ENCODE results near the gene PITPNM3. TPM values are rescaled to one million over a fixed set of nuclear protein-coding genes. Genes with fewer than 3 reads are reported as not detected.
A peak's percentile ranks its signal among the peaks of the same experiment; 100 is the strongest.

PITPNM3 gene
- total RNA-seq, 1 experiment from 2014 or later: 4.2 TPM

- ChIA-PET CTCF (interaction anchor here (0.9 to 1.3 kb wide), 2 partner anchors 9 to 579 kb away, joined by 3 to 4 read pairs; no protein-coding TSS in a partner anchor), RAD21 (ENCODE audit: low non-redundant PET in 1 of 2, low total read pairs in 2 of 2, uncharacterized antibody in 2 of 2, unreplicated experiment in 2 of 2) (interaction anchor here in 1 of 2 experiments (0.8 kb wide), 1 partner anchor 9 kb away, joined by 7 read pairs; no protein-coding TSS in a partner anchor), POLR2A (interaction anchor here (0.9 kb wide), 1 partner anchor 12 kb away, joined by 5 read pairs; no protein-coding TSS in a partner anchor)
- Histone ChIP-seq H3K4me1 (ENCODE audit: control insufficient read depth in 1 of 2, insufficient read depth in 2 of 2, low read length in 2 of 2) (peaks cover 8 to 20% of the 10 kb centered on the region in 2 experiments; a peak in 2 of 4 replicates), H2AFZ (ENCODE audit: low read depth, low read length, poor library complexity, severe bottlenecking) (no peak overlapping the region), H3K9me3 (ENCODE audit: control insufficient read depth in 1 of 2, insufficient read depth in 1 of 2, low read depth in 1 of 2, low read length in 2 of 2) (no peaks in the 10 kb centered on the region), H3K9me2 (ENCODE audit: insufficient read depth) (no peaks in the 10 kb centered on the region), H3K4me2 (ENCODE audit: low read length) (peak overlapping the region; percentile 89), H4K20me1 (ENCODE audit: insufficient read depth) (no peaks in the 10 kb centered on the region), H3K27me3 (ENCODE audit: insufficient read depth, low read length) (no peaks in the 10 kb centered on the region), H3K27ac (ENCODE audit: low read depth, low read length) (peak overlapping the region; percentile 43; the same call in 1 of the 2 replicates), H3K4me3 (replicated peaks in 1 of 2; ENCODE audit: low read depth in 1 of 2, low read length in 2 of 2) (peak overlapping the region; percentile 75 to 82), H3K9ac (ENCODE audit: low read length) (peak overlapping the region; percentile 74), H3K36me3 (ENCODE audit: control insufficient read depth in 1 of 2, insufficient read depth in 2 of 2, low read length in 2 of 2) (peaks cover 20 to 27% of the 10 kb centered on the region in 2 experiments; a peak in 3 of 4 replicates), H3K79me2 (ENCODE audit: insufficient read depth, low read length) (peaks cover 4% of the 10 kb centered on the region; the same call in 1 of the 2 replicates)
- intact Hi-C loops (cut with micrococcal nuclease): no loop called here
- DNase-seq (ENCODE audit: low read depth, low spot score) (no peak), ATAC-seq (no peak)
- TSS peak; percentile 71 for BruUV-seq (replicated peaks)
- no peak for TF ChIP-seq ELF1 (IDR thresholded peaks at IDR 0.05; ENCODE audit: borderline replicate concordance, low read depth)
- TF ChIP-seq, protein P1, sequence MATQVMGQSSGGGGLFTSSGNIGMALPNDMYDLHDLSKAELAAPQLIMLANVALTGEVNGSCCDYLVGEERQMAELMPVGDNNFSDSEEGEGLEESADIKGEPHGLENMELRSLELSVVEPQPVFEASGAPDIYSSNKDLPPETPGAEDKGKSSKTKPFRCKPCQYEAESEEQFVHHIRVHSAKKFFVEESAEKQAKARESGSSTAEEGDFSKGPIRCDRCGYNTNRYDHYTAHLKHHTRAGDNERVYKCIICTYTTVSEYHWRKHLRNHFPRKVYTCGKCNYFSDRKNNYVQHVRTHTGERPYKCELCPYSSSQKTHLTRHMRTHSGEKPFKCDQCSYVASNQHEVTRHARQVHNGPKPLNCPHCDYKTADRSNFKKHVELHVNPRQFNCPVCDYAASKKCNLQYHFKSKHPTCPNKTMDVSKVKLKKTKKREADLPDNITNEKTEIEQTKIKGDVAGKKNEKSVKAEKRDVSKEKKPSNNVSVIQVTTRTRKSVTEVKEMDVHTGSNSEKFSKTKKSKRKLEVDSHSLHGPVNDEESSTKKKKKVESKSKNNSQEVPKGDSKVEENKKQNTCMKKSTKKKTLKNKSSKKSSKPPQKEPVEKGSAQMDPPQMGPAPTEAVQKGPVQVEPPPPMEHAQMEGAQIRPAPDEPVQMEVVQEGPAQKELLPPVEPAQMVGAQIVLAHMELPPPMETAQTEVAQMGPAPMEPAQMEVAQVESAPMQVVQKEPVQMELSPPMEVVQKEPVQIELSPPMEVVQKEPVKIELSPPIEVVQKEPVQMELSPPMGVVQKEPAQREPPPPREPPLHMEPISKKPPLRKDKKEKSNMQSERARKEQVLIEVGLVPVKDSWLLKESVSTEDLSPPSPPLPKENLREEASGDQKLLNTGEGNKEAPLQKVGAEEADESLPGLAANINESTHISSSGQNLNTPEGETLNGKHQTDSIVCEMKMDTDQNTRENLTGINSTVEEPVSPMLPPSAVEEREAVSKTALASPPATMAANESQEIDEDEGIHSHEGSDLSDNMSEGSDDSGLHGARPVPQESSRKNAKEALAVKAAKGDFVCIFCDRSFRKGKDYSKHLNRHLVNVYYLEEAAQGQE (IDR thresholded peaks at IDR 0.05; ENCODE audit: low read depth): no peak
- TF ChIP-seq EZH2 (IDR thresholded peaks at IDR 0.05): no peak
- no peak for TF ChIP-seq POLR2AphosphoS5 (IDR thresholded peaks at IDR 0.05; ENCODE audit: low read depth, low read length)
- TF ChIP-seq CBX3 (IDR thresholded peaks at IDR 0.05; ENCODE audit: low read depth): no peak
- no peak for TF ChIP-seq CTCF (IDR thresholded peaks at IDR 0.05 in 2 of 3, conservative IDR thresholded peaks at IDR 0.05 in 1 of 3; ENCODE audit: borderline replicate concordance in 1 of 3, insufficient read depth in 1 of 3, low read depth in 2 of 3, low read length in 2 of 3)
- no peak for TF ChIP-seq JUND (IDR thresholded peaks at IDR 0.05)
- no peak for TF ChIP-seq TCF7L2 (IDR thresholded peaks at IDR 0.05; ENCODE audit: borderline replicate concordance, extremely low read depth, insufficient read depth, insufficient read length)
- TF ChIP-seq EGR1 (IDR thresholded peaks at IDR 0.05; ENCODE audit: low read depth): no peak
- no peak for TF ChIP-seq ZFX (IDR thresholded peaks at IDR 0.05)
- TF ChIP-seq YY1 (IDR thresholded peaks at IDR 0.05; ENCODE audit: extremely low read depth, insufficient replicate concordance, low read depth, low read length): no peak
- TF ChIP-seq ATF3 (IDR thresholded peaks at IDR 0.05): no peak
- TF ChIP-seq ZNF274 (IDR thresholded peaks at IDR 0.05; ENCODE audit: low read depth, low read length): no peak
- TF ChIP-seq, protein P2, sequence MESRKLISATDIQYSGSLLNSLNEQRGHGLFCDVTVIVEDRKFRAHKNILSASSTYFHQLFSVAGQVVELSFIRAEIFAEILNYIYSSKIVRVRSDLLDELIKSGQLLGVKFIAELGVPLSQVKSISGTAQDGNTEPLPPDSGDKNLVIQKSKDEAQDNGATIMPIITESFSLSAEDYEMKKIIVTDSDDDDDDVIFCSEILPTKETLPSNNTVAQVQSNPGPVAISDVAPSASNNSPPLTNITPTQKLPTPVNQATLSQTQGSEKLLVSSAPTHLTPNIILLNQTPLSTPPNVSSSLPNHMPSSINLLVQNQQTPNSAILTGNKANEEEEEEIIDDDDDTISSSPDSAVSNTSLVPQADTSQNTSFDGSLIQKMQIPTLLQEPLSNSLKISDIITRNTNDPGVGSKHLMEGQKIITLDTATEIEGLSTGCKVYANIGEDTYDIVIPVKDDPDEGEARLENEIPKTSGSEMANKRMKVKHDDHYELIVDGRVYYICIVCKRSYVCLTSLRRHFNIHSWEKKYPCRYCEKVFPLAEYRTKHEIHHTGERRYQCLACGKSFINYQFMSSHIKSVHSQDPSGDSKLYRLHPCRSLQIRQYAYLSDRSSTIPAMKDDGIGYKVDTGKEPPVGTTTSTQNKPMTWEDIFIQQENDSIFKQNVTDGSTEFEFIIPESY (IDR thresholded peaks at IDR 0.05; ENCODE audit: extremely low read depth, insufficient replicate concordance, low read length): no peak
- no peak for TF ChIP-seq EZH2phosphoT487 (IDR thresholded peaks at IDR 0.05; ENCODE audit: borderline replicate concordance)
- no peak for TF ChIP-seq SP1 (IDR thresholded peaks at IDR 0.05; ENCODE audit: low read depth)
- no peak for TF ChIP-seq RAD21 (IDR thresholded peaks at IDR 0.05; ENCODE audit: low read depth)
- no peak for TF ChIP-seq SIN3A (IDR thresholded peaks at IDR 0.05; ENCODE audit: low read depth)
- no peak for TF ChIP-seq CEBPB (IDR thresholded peaks at IDR 0.05; ENCODE audit: low read depth)
Measured at GRCh38 chr17:6444571-6445335, 111.6 kb downstream of the PITPNM3 start.

Data from HCT116 (cell line).